BLaER1 treated with 17β-estradiol and CSF1 and Interleukin-3, amounts not matched to agents 10 nM and 100 nM (cell line): ENCODE results near the gene ITPK1.

Experiments
- H3K27ac ChIP-seq, 11 experiments: shearing (Covaris generic); formaldehyde crosslinking; 2 replicates each; pipeline ENCODE4 v1.8.1; 2022
- H3K27me3 ChIP-seq, 11 experiments: shearing (Covaris generic); formaldehyde crosslinking; 2 replicates each; pipeline ENCODE4 v1.8.1; 2022
- H3K36me3 ChIP-seq, 11 experiments: shearing (Covaris generic); formaldehyde crosslinking; 2 replicates each; pipeline ENCODE4 v1.8.1; 2022
- H3K4me1 ChIP-seq, 10 experiments: shearing (Covaris generic); formaldehyde crosslinking; 2 replicates each; pipeline ENCODE4 v1.8.1; 2022
- H3K4me2 ChIP-seq, 11 experiments: shearing (Covaris generic); formaldehyde crosslinking; 2 replicates each; pipeline ENCODE4 v1.8.1; 2022
- H3K4me3 ChIP-seq, 10 experiments: shearing (Covaris generic); formaldehyde crosslinking; 2 replicates each; pipeline ENCODE4 v1.8.1; 2022
- H3K9ac ChIP-seq, 11 experiments: shearing (Covaris generic); formaldehyde crosslinking; 2 replicates each; pipeline ENCODE4 v1.8.1; 2022
- H3K9me3 ChIP-seq, 11 experiments: shearing (Covaris generic); formaldehyde crosslinking; replicated peaks in 1 of 11; 2 replicates each; pipeline ENCODE4 v1.8.1; 2022
- H4K20me1 ChIP-seq, 11 experiments: shearing (Covaris generic); formaldehyde crosslinking; 2 replicates each; pipeline ENCODE4 v1.8.1; 2022
- Cebpa-rat ChIP-seq, 11 experiments: shearing (Covaris generic); IDR thresholded peaks; 2 replicates each; pipeline ENCODE4 v1.8.1; 2022

ITPK1 gene

GRCh38 chr14:93011650-93012325 is 103.9 kb downstream of the ITPK1 start:
- peak overlapping the region; percentile 83 to 97 (median 92) for H3K4me2 ChIP-seq
- peaks cover 4 to 99% (median 92%) of the 10 kb centered on the region in 11 experiments; a peak in 20 of 22 replicates for H4K20me1 ChIP-seq
- H3K9ac ChIP-seq = peak overlapping the region in 5 of 11 experiments; percentile 19 to 56 (median 44); a peak in 5 of 22 replicates
- H3K27ac ChIP-seq = peak overlapping the region in 5 of 11 experiments; percentile 23 to 55 (median 30); a peak in 4 of 22 replicates
- H3K4me3 ChIP-seq = no peak overlapping the region
- H3K36me3 ChIP-seq = peaks cover 0 to 34% (median 4%) of the 10 kb centered on the region in 11 experiments; a peak in 10 of 22 replicates
- TF ChIP-seq Cebpa-rat (IDR thresholded peaks at IDR 0.05) = no peak
- peaks cover 95 to 100% (median 100%) of the 10 kb centered on the region in 10 experiments for H3K4me1 ChIP-seq
- H3K9me3 ChIP-seq = no peaks in the 10 kb centered on the region
- no peaks in the 10 kb centered on the region for H3K27me3 ChIP-seq

- H3K9me3 ChIP-seq = no peaks in the 10 kb centered on the region
- peak overlapping the region in 5 of 11 experiments; percentile 23 to 50 (median 30); a peak in 4 of 22 replicates for H3K27ac ChIP-seq
- H3K27me3 ChIP-seq = no peaks in the 10 kb centered on the region
- H3K36me3 ChIP-seq = peaks cover 0 to 27% (median 2%) of the 10 kb centered on the region in 11 experiments; a peak in 10 of 22 replicates
- H3K4me2 ChIP-seq = peak overlapping the region; percentile 83 to 97 (median 92)
- H3K4me1 ChIP-seq = peaks cover 99 to 100% (median 100%) of the 10 kb centered on the region in 10 experiments
- H3K4me3 ChIP-seq = no peak overlapping the region
- H4K20me1 ChIP-seq = peaks cover 6 to 99% (median 92%) of the 10 kb centered on the region in 11 experiments; a peak in 20 of 22 replicates
- TF ChIP-seq Cebpa-rat (IDR thresholded peaks at IDR 0.05) = no peak
- peak overlapping the region in 2 of 11 experiments; percentile 9 to 31; a peak in 2 of 22 replicates for H3K9ac ChIP-seq
These were observed 104.6 kb downstream of the ITPK1 start for GRCh38 chr14:93011141-93011529.

- H3K36me3 ChIP-seq = peaks cover 0 to 22% (median 0%) of the 10 kb centered on the region in 11 experiments; a peak in 7 of 22 replicates
- peak overlapping the region in 4 of 11 experiments; percentile 25 to 64 (median 34); a peak in 5 of 22 replicates for H3K27ac ChIP-seq
- H3K4me1 ChIP-seq = peaks cover 99 to 100% (median 100%) of the 10 kb centered on the region in 10 experiments
- H3K27me3 ChIP-seq = no peaks in the 10 kb centered on the region
- H3K4me3 ChIP-seq = no peak overlapping the region
- H3K4me2 ChIP-seq = peak overlapping the region; percentile 83 to 97 (median 92)
- H3K9me3 ChIP-seq = no peaks in the 10 kb centered on the region
- TF ChIP-seq Cebpa-rat (IDR thresholded peaks at IDR 0.05) = no peak
- H4K20me1 ChIP-seq = peaks cover 11 to 99% (median 94%) of the 10 kb centered on the region in 11 experiments; a peak in 20 of 22 replicates
- peak overlapping the region in 2 of 11 experiments; percentile 9 to 31; a peak in 2 of 22 replicates for H3K9ac ChIP-seq
These were observed 105.1 kb downstream of the ITPK1 start for GRCh38 chr14:93010522-93011140.

GRCh38 chr14:93010130-93010499 is 105.6 kb downstream of the ITPK1 start:
- Histone ChIP-seq H3K4me1 (peaks cover 97 to 100% (median 100%) of the 10 kb centered on the region in 10 experiments), H3K9ac (no peak overlapping the region)

GRCh38 chr14:93009471-93010129 is 106.1 kb downstream of the ITPK1 start:
- Histone ChIP-seq H3K27me3 (no peaks in the 10 kb centered on the region), H4K20me1 (peaks cover 17 to 99% (median 90%) of the 10 kb centered on the region in 11 experiments; a peak in 20 of 22 replicates), H3K4me1 (peaks cover 92 to 100% (median 99%) of the 10 kb centered on the region in 10 experiments), H3K27ac (peak overlapping the region in 1 of 11 experiments; percentile 64; a peak in 2 of 22 replicates), H3K9me3 (no peaks in the 10 kb centered on the region), H3K36me3 (peaks cover 0 to 26% (median 0%) of the 10 kb centered on the region in 11 experiments; a peak in 6 of 22 replicates), H3K4me3 (no peak overlapping the region), H3K4me2 (peak overlapping the region; percentile 83 to 97 (median 92)), H3K9ac (0 out of 22 replicates have a peak overlapping the region, but pooled peaks of 1 of the 11 experiments have one; percentile 18)
- TF ChIP-seq Cebpa-rat (IDR thresholded peaks at IDR 0.05) = no peak

More at GRCh38 chr14:93010130-93010499, 105.6 kb downstream of the ITPK1 start:
- no peak overlapping the region for H3K4me3 ChIP-seq
- no peaks in the 10 kb centered on the region for H3K9me3 ChIP-seq
- no peaks in the 10 kb centered on the region for H3K27me3 ChIP-seq
- TF ChIP-seq Cebpa-rat (IDR thresholded peaks at IDR 0.05) = no peak
- peaks cover 16 to 99% (median 94%) of the 10 kb centered on the region in 11 experiments; a peak in 20 of 22 replicates for H4K20me1 ChIP-seq
- H3K36me3 ChIP-seq = peaks cover 0 to 22% (median 0%) of the 10 kb centered on the region in 11 experiments; a peak in 7 of 22 replicates
- H3K4me2 ChIP-seq = peak overlapping the region; percentile 83 to 97 (median 92)
- peak overlapping the region in 1 of 11 experiments; percentile 64; a peak in 3 of 22 replicates for H3K27ac ChIP-seq

DNA sequence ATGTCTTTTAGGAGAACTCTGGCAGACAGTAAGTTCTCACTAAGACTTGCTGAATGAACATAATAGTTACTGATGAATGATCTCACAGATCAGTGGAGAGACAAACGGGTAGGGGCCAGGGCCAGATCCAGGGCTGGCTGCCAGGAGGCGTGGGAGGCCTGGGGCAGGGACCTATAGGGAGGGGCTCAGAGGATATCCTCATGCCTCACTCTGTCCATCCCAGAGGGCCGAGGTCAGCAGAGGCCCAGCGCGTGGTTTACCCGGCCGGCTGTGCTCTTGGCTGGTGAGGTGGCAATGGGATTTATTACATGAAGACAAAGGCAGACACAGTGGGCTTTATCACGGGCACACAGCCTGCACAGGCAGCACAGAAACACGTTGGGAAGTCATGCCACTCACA is 107.3 kb downstream of the ITPK1 start:
- Histone ChIP-seq H4K20me1 (peaks cover 16 to 99% (median 85%) of the 10 kb centered on the region in 11 experiments; a peak in 20 of 22 replicates), H3K27ac (peak overlapping the region in 9 of 11 experiments; percentile 31 to 67 (median 55); a peak in 14 of 22 replicates), H3K4me2 (peak overlapping the region; percentile 83 to 97 (median 92)), H3K27me3 (no peaks in the 10 kb centered on the region), H3K4me1 (peaks cover 79 to 98% (median 91%) of the 10 kb centered on the region in 10 experiments), H3K36me3 (peaks cover 0 to 36% (median 0%) of the 10 kb centered on the region in 11 experiments; a peak in 7 of 22 replicates), H3K9ac (peak overlapping the region in 8 of 11 experiments; percentile 12 to 64 (median 32); a peak in 11 of 22 replicates), H3K4me3 (no peak overlapping the region; a peak in 1 of 20 replicates), H3K9me3 (no peaks in the 10 kb centered on the region)
- no peak for TF ChIP-seq Cebpa-rat (IDR thresholded peaks at IDR 0.05)

- Histone ChIP-seq H4K20me1 (peaks cover 13 to 99% (median 85%) of the 10 kb centered on the region in 11 experiments; a peak in 20 of 22 replicates), H3K27me3 (no peaks in the 10 kb centered on the region), H3K9me3 (no peaks in the 10 kb centered on the region), H3K36me3 (peaks cover 0 to 45% (median 0%) of the 10 kb centered on the region in 11 experiments; a peak in 7 of 22 replicates), H3K27ac (peak overlapping the region; percentile 41 to 82 (median 64); a peak in 20 of 22 replicates), H3K9ac (peak overlapping the region in 10 of 11 experiments; percentile 7 to 75 (median 50); a peak in 16 of 22 replicates), H3K4me2 (peak overlapping the region; percentile 89 to 97 (median 92)), H3K4me3 (peak overlapping the region in 4 of 10 experiments; percentile 10 to 45 (median 26); a peak in 5 of 20 replicates), H3K4me1 (peaks cover 70 to 97% (median 87%) of the 10 kb centered on the region in 10 experiments)
- no peak for TF ChIP-seq Cebpa-rat (IDR thresholded peaks at IDR 0.05)
These were observed 108.3 kb downstream of the ITPK1 start for GRCh38 chr14:93007225-93007997.
